ENCODE data around the gene ZNRF1. TPM values are rescaled to one million over a fixed set of nuclear protein-coding genes. Genes with fewer than 3 reads are reported as not detected.

The ZNRF1 gene
- total and polyA plus RNA-seq, 10 of the 15 experiments (the other 5 are each of a cell fraction or from before 2014, with no cell fraction given) = 5.8 to 25.9 (median 14.3) TPM

DNA sequence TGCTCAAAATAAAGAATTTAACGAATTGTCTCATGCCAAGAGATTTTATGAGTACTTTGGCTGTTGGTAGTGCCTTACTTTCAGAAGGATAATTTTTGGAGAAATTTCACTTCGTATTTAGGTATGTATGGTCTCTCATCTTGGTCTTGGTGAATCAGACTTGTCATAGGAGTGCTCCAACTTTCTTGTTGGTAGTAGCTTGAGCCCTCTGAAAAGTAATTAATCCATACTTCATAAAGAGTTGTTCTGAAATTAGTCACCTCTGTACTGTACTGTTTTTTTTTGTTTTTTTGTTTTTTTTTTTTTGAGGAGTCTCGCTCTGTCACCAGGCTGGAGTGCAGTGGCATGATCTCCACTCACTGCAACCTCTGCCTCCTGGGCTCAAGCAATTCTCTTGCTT, 11.6 kb downstream of the ZNRF1 start (continued):
- TF ChIP-seq ZNF384 (IDR thresholded peaks at IDR 0.05; ENCODE audit: borderline replicate concordance, low read depth, low read length) = peak; percentile 48; the same call in 1 of the 2 replicates

DNA sequence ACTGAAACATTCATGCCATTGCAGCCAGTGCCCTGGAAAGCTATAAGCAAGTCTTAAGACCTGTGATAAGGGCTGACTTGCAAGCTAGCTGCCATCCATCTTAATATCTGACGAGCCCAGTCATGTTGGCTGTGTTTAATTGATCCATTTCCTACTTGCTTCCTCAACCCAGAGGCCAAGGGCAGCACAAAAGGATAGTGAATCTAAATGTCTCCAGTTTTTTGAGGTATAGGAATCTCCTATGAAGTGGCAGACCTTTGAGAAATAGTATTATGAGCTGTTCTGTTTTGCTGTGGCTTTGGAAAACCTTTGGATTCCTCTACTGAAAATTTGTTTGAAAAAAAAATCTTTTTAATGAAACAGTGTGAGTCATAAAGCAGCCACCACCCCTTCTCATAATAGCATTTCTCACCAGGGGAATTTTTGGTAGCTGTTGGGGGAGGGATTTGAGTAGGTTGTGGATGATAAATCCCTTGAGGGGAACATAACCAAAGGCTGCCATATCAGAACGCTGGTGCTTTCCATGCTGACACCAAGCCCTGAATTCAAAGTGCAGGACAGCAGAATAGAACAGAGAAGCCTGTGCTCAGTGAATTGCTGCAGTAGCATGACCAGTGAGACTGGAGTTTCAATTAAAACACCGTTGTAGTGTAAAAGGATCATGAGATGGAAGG, 12.9 kb downstream of the ZNRF1 start:
- Histone ChIP-seq H3K4me1 (ENCODE audit: control insufficient read depth, insufficient read depth, low read length) (peaks cover 47% of the 10 kb centered on the region), H3K9ac (ENCODE audit: control insufficient read depth, insufficient read depth, low read length) (peak overlapping the region; percentile 67), H3K9me3 (replicated peaks; ENCODE audit: control insufficient read depth, insufficient read depth, low read length) (no peaks in the 10 kb centered on the region), H3K36me3 (ENCODE audit: control insufficient read depth in 2 of 2, insufficient read depth in 2 of 2, low read length in 1 of 2) (no peaks in the 10 kb centered on the region), H4K20me1 (ENCODE audit: control insufficient read depth, insufficient read depth) (no peaks in the 10 kb centered on the region), H3K27ac (ENCODE audit: control insufficient read depth, insufficient read depth) (peak overlapping the region; percentile 96), H3K4me3 (peak overlapping the region; percentile 60), H3K27me3 (replicated peaks in 1 of 2; ENCODE audit: control insufficient read depth in 2 of 2, insufficient read depth in 2 of 2, low read length in 1 of 2) (no peaks in the 10 kb centered on the region), H3K4me2 (ENCODE audit: control insufficient read depth, insufficient read depth) (peak overlapping the region; percentile 93), H3K79me2 (ENCODE audit: control insufficient read depth, insufficient read depth, low read length) (peaks cover 66% of the 10 kb centered on the region), H2AFZ (ENCODE audit: control insufficient read depth, low read depth, low read length) (peak overlapping the region; percentile 67)
- ChIA-PET RAD21 (ENCODE audit: unreplicated experiment) (interaction anchor here (1.0 to 8.1 kb wide), 10 partner anchors 10 to 100 kb away, joined by 3 to 46 read pairs (median 10); partner anchors contain the start of genes WDR59 and ZNRF1), CTCF (interaction anchor here (0.8 to 5.9 kb wide), 11 partner anchors 9 to 149 kb away, joined by 3 to 38 read pairs (median 5); partner anchors contain the start of genes WDR59 and ZNRF1), POLR2A (interaction anchor here (0.5 to 2.7 kb wide), 14 partner anchors 9 to 368 kb away, joined by 3 to 20 read pairs (median 4); partner anchors contain the start of genes WDR59 and ZNRF1), SMC1A (ENCODE audit: uncharacterized antibody, unreplicated experiment) (interaction anchor here (0.7 to 4.2 kb wide), 19 partner anchors 8 to 312 kb away, joined by 3 to 43 read pairs (median 5); partner anchors contain the start of genes MLKL and WDR59)
- WGBS (ENCODE audit: insufficient coverage, insufficient replicate concordance, low lambda C conversion rate, missing lambda C conversion rate) = 4% methylated on average over 3 of the region's 3 CpGs
- ATAC-seq = peak; percentile 91
- in situ Hi-C loops (cut with MboI) = no loop called here
- BruUV-seq (replicated peaks) = TSS peak; percentile 62
- intact Hi-C loops (cut with micrococcal nuclease; ENCODE audit: unreplicated experiment) = loop anchor here (5.0 kb wide), 1 partner anchor 66 kb away; no protein-coding TSS in a partner anchor
- peak; percentile 44 for FAIRE-seq
- DNase-seq (ENCODE audit: low read depth, low spot score) = peak; percentile 92
- TF ChIP-seq HDGF (IDR thresholded peaks at IDR 0.05) (no peak), TCF7 (IDR thresholded peaks at IDR 0.05; ENCODE audit: borderline replicate concordance) (0 out of 2 replicates have a peak, but pooled peaks have one; percentile 40), SUPT20H (IDR thresholded peaks at IDR 0.05; ENCODE audit: borderline replicate concordance, control insufficient read depth, low read depth, low read length) (no peak), SPI1 (IDR thresholded peaks at IDR 0.05; ENCODE audit: borderline replicate concordance, insufficient read depth, low read depth, low read length) (no peak), MYC (IDR thresholded peaks at IDR 0.05; ENCODE audit: insufficient read depth, insufficient read length, insufficient replicate concordance, low read length, severe bottlenecking) (no peak), BACH1 (IDR thresholded peaks at IDR 0.05; ENCODE audit: borderline replicate concordance) (peak; percentile 38; the same call in 1 of the 2 replicates), NBN (IDR thresholded peaks at IDR 0.05) (no peak)
- TF ChIP-seq, protein P1, sequence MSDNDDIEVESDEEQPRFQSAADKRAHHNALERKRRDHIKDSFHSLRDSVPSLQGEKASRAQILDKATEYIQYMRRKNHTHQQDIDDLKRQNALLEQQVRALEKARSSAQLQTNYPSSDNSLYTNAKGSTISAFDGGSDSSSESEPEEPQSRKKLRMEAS (IDR thresholded peaks at IDR 0.05; ENCODE audit: low read depth, low read length) = 0 out of 2 replicates have a peak, but pooled peaks have one; percentile 38
- TF ChIP-seq, protein P2, sequence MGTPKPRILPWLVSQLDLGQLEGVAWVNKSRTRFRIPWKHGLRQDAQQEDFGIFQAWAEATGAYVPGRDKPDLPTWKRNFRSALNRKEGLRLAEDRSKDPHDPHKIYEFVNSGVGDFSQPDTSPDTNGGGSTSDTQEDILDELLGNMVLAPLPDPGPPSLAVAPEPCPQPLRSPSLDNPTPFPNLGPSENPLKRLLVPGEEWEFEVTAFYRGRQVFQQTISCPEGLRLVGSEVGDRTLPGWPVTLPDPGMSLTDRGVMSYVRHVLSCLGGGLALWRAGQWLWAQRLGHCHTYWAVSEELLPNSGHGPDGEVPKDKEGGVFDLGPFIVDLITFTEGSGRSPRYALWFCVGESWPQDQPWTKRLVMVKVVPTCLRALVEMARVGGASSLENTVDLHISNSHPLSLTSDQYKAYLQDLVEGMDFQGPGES (IDR thresholded peaks at IDR 0.05) = no peak
- TF ChIP-seq, protein P3, sequence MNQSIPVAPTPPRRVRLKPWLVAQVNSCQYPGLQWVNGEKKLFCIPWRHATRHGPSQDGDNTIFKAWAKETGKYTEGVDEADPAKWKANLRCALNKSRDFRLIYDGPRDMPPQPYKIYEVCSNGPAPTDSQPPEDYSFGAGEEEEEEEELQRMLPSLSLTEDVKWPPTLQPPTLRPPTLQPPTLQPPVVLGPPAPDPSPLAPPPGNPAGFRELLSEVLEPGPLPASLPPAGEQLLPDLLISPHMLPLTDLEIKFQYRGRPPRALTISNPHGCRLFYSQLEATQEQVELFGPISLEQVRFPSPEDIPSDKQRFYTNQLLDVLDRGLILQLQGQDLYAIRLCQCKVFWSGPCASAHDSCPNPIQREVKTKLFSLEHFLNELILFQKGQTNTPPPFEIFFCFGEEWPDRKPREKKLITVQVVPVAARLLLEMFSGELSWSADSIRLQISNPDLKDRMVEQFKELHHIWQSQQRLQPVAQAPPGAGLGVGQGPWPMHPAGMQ (IDR thresholded peaks at IDR 0.05; ENCODE audit: borderline replicate concordance) = no peak
- TF ChIP-seq, protein P4, sequence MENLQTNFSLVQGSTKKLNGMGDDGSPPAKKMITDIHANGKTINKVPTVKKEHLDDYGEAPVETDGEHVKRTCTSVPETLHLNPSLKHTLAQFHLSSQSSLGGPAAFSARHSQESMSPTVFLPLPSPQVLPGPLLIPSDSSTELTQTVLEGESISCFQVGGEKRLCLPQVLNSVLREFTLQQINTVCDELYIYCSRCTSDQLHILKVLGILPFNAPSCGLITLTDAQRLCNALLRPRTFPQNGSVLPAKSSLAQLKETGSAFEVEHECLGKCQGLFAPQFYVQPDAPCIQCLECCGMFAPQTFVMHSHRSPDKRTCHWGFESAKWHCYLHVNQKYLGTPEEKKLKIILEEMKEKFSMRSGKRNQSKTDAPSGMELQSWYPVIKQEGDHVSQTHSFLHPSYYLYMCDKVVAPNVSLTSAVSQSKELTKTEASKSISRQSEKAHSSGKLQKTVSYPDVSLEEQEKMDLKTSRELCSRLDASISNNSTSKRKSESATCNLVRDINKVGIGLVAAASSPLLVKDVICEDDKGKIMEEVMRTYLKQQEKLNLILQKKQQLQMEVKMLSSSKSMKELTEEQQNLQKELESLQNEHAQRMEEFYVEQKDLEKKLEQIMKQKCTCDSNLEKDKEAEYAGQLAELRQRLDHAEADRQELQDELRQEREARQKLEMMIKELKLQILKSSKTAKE (IDR thresholded peaks at IDR 0.05; ENCODE audit: low read depth, poor library complexity, severe bottlenecking) = peak; percentile 74

Measured in GM12878 (cell line).